CD4-positive, alpha-beta T cell (primary cell): Measurements from ENCODE around the gene SNRNP70. TPM values are rescaled to one million over a fixed set of nuclear protein-coding genes. Genes with fewer than 3 reads are reported as not detected.

ENCODE experiments used
- ATAC-seq: fragments of 200-7000 bp; cut with Tn5 transposase; one replicate; pipeline ENCODE4 v1.10.0; 2022; ENCODE audit warnings: mild to moderate bottlenecking; ENCODE audit not compliant: poor library complexity
- CTCF ChIA-PET: fragments of 350-600 bp; sonication (Branson Sonifier 250); formaldehyde crosslinking; loops from one replicate; lab custom pipeline; 2021; ENCODE audit warnings: antibody characterized with exemption, inconsistent platforms; lab: Charles Lee
- POLR2A ChIA-PET: fragments of 350-600 bp; sonication (Branson Sonifier 250); formaldehyde crosslinking; loops from one replicate; lab custom pipeline; 2021; ENCODE audit warnings: antibody characterized with exemption, inconsistent platforms; lab: Charles Lee
- DNase-seq, 14 experiments: peaks; one replicate each; pipeline ENCODE4 v3.0.0-alpha.2; 2013 to 2020; ENCODE audit warnings: mixed read lengths in 2 of 14
- H3K27ac ChIP-seq, 2 donors: one replicate each; pipeline versions ENCODE4 v1.5.1 to v1.7.0; 2013; ENCODE audit warnings: low read length in 2 of 2, low read depth in 1 of 2, mild to moderate bottlenecking in 1 of 2
- H3K27me3 ChIP-seq, 2 experiments: 1 replicate in 1 of 2; 2 replicates in 1 of 2; pipeline versions ENCODE4 v1.6.1 to v1.7.0; 2013; ENCODE audit warnings: low read length in 2 of 2, control low read depth in 1 of 2, mild to moderate bottlenecking in 1 of 2, moderate library complexity in 1 of 2; ENCODE audit not compliant: insufficient read depth in 2 of 2, control insufficient read depth in 1 of 2
- H3K36me3 ChIP-seq: one replicate; pipeline ENCODE4 v1.6.1; 2013; ENCODE audit warnings: low read length, control low read depth; ENCODE audit not compliant: insufficient read depth
- H3K4me1 ChIP-seq: one replicate; pipeline ENCODE4 v1.6.1; 2013; ENCODE audit warnings: low read length, control low read depth; ENCODE audit not compliant: insufficient read depth
- H3K4me3 ChIP-seq: one replicate; pipeline ENCODE4 v1.5.1; 2013; ENCODE audit warnings: mild to moderate bottlenecking, low read length, moderate library complexity
- H3K9me3 ChIP-seq, 2 experiments: 1 replicate in 1 of 2; 2 replicates in 1 of 2; pipeline versions ENCODE4 v1.6.1 to v1.7.0; 2013; ENCODE audit warnings: low read length in 2 of 2, mild to moderate bottlenecking in 2 of 2, control low read depth in 1 of 2, moderate library complexity in 1 of 2; ENCODE audit not compliant: control insufficient read depth in 1 of 2, insufficient read depth in 1 of 2
- H3K27ac Mint-ChIP-seq: one replicate; pipeline ENCODE4 v1.8.0; 2020; ENCODE audit warnings: mixed read lengths
- H3K27me3 Mint-ChIP-seq: one replicate; pipeline ENCODE4 v1.8.0; 2021; ENCODE audit warnings: mixed read lengths
- H3K36me3 Mint-ChIP-seq: one replicate; pipeline ENCODE4 v1.8.0; 2021; ENCODE audit warnings: low read depth, mixed read lengths
- H3K4me1 Mint-ChIP-seq: one replicate; pipeline ENCODE4 v1.8.0; 2021; ENCODE audit warnings: low read depth, mixed read lengths
- H3K4me3 Mint-ChIP-seq: one replicate; pipeline ENCODE4 v1.8.0; 2020; ENCODE audit warnings: mild to moderate bottlenecking, mixed read lengths
- H3K9me3 Mint-ChIP-seq: one replicate; pipeline ENCODE4 v1.8.0; 2020; ENCODE audit warnings: mixed read lengths
- intact Hi-C, 2 experiments: fragments of 100-400 bp; cut with DNase I in 1 of 2; cut with micrococcal nuclease in 1 of 2; formaldehyde crosslinking; loops; one replicate each; pipeline versions ENCODE4 v1.15.1 to v1.9.0; 2023 to 2025; cut with DNase I, micrococcal nuclease
- total RNA-seq, 174 experiments: library from RNA in 2 of 174; stranded (reverse) in 2 of 174; gene quantifications; one replicate each; pipeline ENCODE4 v1.2.3 and lab custom pipeline; 2021 to 2026
- TF ChIP-seq, protein P1 (sequence below): fragments of 200-600 bp; IDR thresholded peaks from one replicate; pipeline ENCODE4 v1.8.0; 2022; ENCODE audit warnings: antibody characterized with exemption, mild to moderate bottlenecking

The SNRNP70 gene
- total RNA-seq, 2 experiments from 2014 or later = 375 to 397 TPM

- POLR2A ChIA-PET = interaction anchor here (0.7 to 1.2 kb wide), 8 partner anchors 8 to 104 kb away, joined by 3 to 8 read pairs (median 4); partner anchors contain the start of genes GYS1, LIN7B and RUVBL2
- Histone ChIP-seq H3K36me3 (peaks cover 85% of the 10 kb centered on the region), H3K4me1 (peaks cover 14% of the 10 kb centered on the region), H3K4me3 (no peak overlapping the region), H3K9me3 (no peaks in the 10 kb centered on the region), H3K27ac (no peak overlapping the region), H3K27me3 (no peaks in the 10 kb centered on the region)
- intact Hi-C loops = loop anchor here (1.0 to 2.0 kb wide), 2 partner anchors 48 to 101 kb away; no protein-coding TSS in a partner anchor
- ATAC-seq = peak; percentile 93
- TF ChIP-seq, protein P1, sequence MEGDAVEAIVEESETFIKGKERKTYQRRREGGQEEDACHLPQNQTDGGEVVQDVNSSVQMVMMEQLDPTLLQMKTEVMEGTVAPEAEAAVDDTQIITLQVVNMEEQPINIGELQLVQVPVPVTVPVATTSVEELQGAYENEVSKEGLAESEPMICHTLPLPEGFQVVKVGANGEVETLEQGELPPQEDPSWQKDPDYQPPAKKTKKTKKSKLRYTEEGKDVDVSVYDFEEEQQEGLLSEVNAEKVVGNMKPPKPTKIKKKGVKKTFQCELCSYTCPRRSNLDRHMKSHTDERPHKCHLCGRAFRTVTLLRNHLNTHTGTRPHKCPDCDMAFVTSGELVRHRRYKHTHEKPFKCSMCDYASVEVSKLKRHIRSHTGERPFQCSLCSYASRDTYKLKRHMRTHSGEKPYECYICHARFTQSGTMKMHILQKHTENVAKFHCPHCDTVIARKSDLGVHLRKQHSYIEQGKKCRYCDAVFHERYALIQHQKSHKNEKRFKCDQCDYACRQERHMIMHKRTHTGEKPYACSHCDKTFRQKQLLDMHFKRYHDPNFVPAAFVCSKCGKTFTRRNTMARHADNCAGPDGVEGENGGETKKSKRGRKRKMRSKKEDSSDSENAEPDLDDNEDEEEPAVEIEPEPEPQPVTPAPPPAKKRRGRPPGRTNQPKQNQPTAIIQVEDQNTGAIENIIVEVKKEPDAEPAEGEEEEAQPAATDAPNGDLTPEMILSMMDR = peak; percentile 96
- Mint-ChIP-seq H3K36me3 (peaks cover 85% of the 10 kb centered on the region), H3K27ac (peak overlapping the region; percentile 30), H3K27me3 (no peaks in the 10 kb centered on the region), H3K9me3 (no peaks in the 10 kb centered on the region), H3K4me1 (peaks cover 21% of the 10 kb centered on the region), H3K4me3 (no peak overlapping the region)
- peak; percentile 61 to 87 (median 68) for DNase-seq
- CTCF ChIA-PET = interaction anchor here (0.6 to 2.7 kb wide), 35 partner anchors 9 to 379 kb away, joined by 3 to 31 read pairs (median 4); partner anchors contain the start of genes GYS1, LIN7B, PPFIA3 and SNRNP70
These were observed 12.4 kb downstream of the SNRNP70 start for GRCh38 chr19:49097453-49098288.

DNA sequence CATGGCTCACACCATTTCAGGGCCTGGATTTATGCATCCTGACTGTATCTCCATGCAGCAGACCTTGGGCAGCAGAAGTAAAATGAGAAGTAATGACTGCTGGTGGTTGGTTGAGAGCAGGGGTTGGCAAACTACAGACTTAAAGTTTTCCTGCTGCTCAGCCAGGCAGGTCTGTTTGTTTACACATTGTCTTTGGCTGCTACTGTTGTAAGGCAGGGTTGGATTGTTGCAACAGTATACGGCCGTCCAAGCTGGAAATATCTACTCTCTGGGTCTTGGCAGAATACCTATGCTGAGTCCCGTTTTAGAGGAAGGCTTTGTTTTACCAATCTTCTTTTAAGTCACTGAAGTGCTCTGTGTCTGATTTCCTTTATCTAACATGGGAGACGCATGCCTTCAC, 13.5 kb downstream of the SNRNP70 start:
- TF ChIP-seq, protein P1 = no peak
- H3K36me3 ChIP-seq = peaks cover 87% of the 10 kb centered on the region
- no peaks in the 10 kb centered on the region for H3K27me3 ChIP-seq
- intact Hi-C loops = loop anchor here (2.0 kb wide), 1 partner anchor 100 kb away; no protein-coding TSS in a partner anchor
- H3K4me1 ChIP-seq = peaks cover 14% of the 10 kb centered on the region
- H3K4me3 ChIP-seq = no peak overlapping the region
- peaks cover 84% of the 10 kb centered on the region for H3K36me3 Mint-ChIP-seq
- ChIA-PET POLR2A (no interaction called here), CTCF (interaction anchor here (1.4 to 2.7 kb wide), 7 partner anchors 8 to 100 kb away, joined by 3 to 31 read pairs (median 19); partner anchors contain the start of genes LIN7B and SNRNP70)
- no peak overlapping the region for H3K27ac Mint-ChIP-seq
- H3K9me3 Mint-ChIP-seq = no peaks in the 10 kb centered on the region
- no peaks in the 10 kb centered on the region for H3K27me3 Mint-ChIP-seq
- H3K4me3 Mint-ChIP-seq = no peak overlapping the region
- H3K4me1 Mint-ChIP-seq = peaks cover 21% of the 10 kb centered on the region
- DNase-seq (no peak), ATAC-seq (no peak)
- H3K9me3 ChIP-seq = no peaks in the 10 kb centered on the region
- H3K27ac ChIP-seq = no peak overlapping the region

DNA sequence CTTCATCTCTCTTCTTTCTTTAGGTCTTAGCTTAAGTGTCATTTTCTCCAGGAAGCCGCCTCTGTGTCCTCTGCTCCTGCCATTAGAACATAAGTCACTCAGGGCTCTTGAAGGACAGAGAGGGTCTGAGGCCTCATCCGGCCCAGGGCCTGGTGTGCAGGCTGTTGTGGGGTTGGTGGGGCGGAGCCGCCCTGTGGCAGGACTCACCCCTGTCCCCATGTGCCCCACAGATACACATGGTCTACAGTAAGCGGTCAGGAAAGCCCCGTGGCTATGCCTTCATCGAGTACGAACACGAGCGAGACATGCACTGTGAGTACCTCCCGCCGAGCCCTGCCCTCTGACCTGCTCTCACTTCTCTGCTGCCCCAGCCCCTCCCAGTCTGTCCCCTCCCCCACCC, 15.9 kb downstream of the SNRNP70 start:
- H3K36me3 ChIP-seq = peaks cover 84% of the 10 kb centered on the region
- no peak overlapping the region for H3K27ac ChIP-seq
- peaks cover 11% of the 10 kb centered on the region for H3K4me1 ChIP-seq
- Mint-ChIP-seq H3K27me3 (no peaks in the 10 kb centered on the region), H3K4me3 (no peak overlapping the region), H3K4me1 (peaks cover 14% of the 10 kb centered on the region), H3K36me3 (peaks cover 80% of the 10 kb centered on the region), H3K27ac (no peak overlapping the region), H3K9me3 (no peaks in the 10 kb centered on the region)
- DNase-seq = no peak
- TF ChIP-seq, protein P1 = no peak
- ChIA-PET CTCF (interaction anchor here (1.3 kb wide), 1 partner anchor 13 kb away, joined by 5 read pairs; the partner anchor contains the start of gene LIN7B), POLR2A (no interaction called here)
- H3K4me3 ChIP-seq = no peak overlapping the region
- H3K9me3 ChIP-seq = no peaks in the 10 kb centered on the region
- intact Hi-C loops = no loop called here
- no peaks in the 10 kb centered on the region for H3K27me3 ChIP-seq
- ATAC-seq = no peak
